HL-60 (cell line): Measurements from ENCODE around the gene CIT.

Experiments used
- POLR2AphosphoS5 ChIP-seq: IDR thresholded peaks from 2 replicates; pipeline ENCODE4 v1.6.1; 2012; ENCODE audit warnings: low read depth
- TF ChIP-seq, protein P1 (sequence below): IDR thresholded peaks from one replicate; pipeline ENCODE4 v1.5.1; 2011; ENCODE audit warnings: low read length, control low read depth, inconsistent platforms; ENCODE audit not compliant: insufficient read depth

DNA sequence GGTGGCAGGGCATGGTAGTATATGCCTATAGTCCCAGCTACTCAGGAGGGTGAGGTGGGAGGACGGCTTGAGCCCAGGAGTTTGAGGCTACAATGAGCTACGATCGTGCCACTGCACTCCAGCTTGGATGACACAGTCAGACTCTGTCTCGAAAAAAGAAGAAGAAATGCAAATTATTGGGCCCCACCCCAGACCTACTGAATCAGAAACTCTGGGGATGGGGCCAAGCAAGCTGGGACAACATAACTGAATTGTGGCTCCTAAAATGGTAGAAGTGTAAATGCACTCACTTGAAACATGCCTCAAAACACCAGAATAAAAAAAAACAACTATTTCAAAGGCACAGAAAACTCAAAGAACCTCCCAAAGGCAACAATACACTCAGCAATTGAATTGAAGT, 37.0 kb downstream of the CIT start:
- TF ChIP-seq, protein P1, sequence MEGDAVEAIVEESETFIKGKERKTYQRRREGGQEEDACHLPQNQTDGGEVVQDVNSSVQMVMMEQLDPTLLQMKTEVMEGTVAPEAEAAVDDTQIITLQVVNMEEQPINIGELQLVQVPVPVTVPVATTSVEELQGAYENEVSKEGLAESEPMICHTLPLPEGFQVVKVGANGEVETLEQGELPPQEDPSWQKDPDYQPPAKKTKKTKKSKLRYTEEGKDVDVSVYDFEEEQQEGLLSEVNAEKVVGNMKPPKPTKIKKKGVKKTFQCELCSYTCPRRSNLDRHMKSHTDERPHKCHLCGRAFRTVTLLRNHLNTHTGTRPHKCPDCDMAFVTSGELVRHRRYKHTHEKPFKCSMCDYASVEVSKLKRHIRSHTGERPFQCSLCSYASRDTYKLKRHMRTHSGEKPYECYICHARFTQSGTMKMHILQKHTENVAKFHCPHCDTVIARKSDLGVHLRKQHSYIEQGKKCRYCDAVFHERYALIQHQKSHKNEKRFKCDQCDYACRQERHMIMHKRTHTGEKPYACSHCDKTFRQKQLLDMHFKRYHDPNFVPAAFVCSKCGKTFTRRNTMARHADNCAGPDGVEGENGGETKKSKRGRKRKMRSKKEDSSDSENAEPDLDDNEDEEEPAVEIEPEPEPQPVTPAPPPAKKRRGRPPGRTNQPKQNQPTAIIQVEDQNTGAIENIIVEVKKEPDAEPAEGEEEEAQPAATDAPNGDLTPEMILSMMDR: no peak
- no peak for TF ChIP-seq POLR2AphosphoS5
